CD14-positive monocyte (primary cell): ENCODE measurements around the gene ARHGAP35. TPM values are rescaled to one million over a fixed set of nuclear protein-coding genes. Genes with fewer than 3 reads are reported as not detected.
"Not testable (repeated sequence)": the region's sequence is repeated elsewhere in the genome, so short reads cannot be mapped to it uniquely, and the experiment has no call there.

Experiments used
- DNase-seq, 3 donors: peaks; one replicate each; pipeline ENCODE4 v3.0.0-alpha.2; 2011 to 2022
- H2AFZ ChIP-seq: 2 replicates; pipeline ENCODE4 v1.6.0; 2012; ENCODE audit warnings: mild to moderate bottlenecking, low read depth, low read length, inconsistent platforms; ENCODE audit not compliant: insufficient read depth, poor library complexity, severe bottlenecking
- H3K27ac ChIP-seq, 2 donors: 1 replicate in 1 of 2; 2 replicates in 1 of 2; pipeline ENCODE4 v1.5.1; 2012 to 2013; ENCODE audit warnings: low read length in 2 of 2, control low read depth in 1 of 2, inconsistent platforms in 1 of 2, low read depth in 1 of 2, mild to moderate bottlenecking in 1 of 2
- H3K27me3 ChIP-seq, 2 donors: one replicate each; pipeline versions ENCODE4 v1.6.0 to v1.6.1; 2011 to 2013; ENCODE audit warnings: low read length in 2 of 2; ENCODE audit not compliant: control insufficient read depth in 2 of 2, insufficient read depth in 2 of 2
- H3K36me3 ChIP-seq, 2 donors: replicated peaks in 1 of 2; 1 replicate in 1 of 2; 2 replicates in 1 of 2; pipeline versions ENCODE4 v1.5.1 to v1.6.1; 2012 to 2013; ENCODE audit warnings: low read length in 2 of 2, control low read depth in 1 of 2, inconsistent platforms in 1 of 2, mild to moderate bottlenecking in 1 of 2; ENCODE audit not compliant: insufficient read depth in 2 of 2, control insufficient read depth in 1 of 2
- H3K4me1 ChIP-seq, 2 donors: 1 replicate in 1 of 2; 2 replicates in 1 of 2; pipeline versions ENCODE4 v1.5.1 to v1.6.1; 2012 to 2013; ENCODE audit warnings: low read length in 2 of 2, control low read depth in 1 of 2, inconsistent platforms in 1 of 2, mild to moderate bottlenecking in 1 of 2, moderate library complexity in 1 of 2; ENCODE audit not compliant: insufficient read depth in 2 of 2, control insufficient read depth in 1 of 2
- H3K4me2 ChIP-seq: replicated peaks from 2 replicates; pipeline ENCODE3; 2012; ENCODE audit warnings: low read length, moderate library complexity, mild to moderate bottlenecking; ENCODE audit not compliant: poor library complexity, severe bottlenecking; ENCODE audit errors: extremely low read depth
- H3K4me3 ChIP-seq, 3 experiments: fragments of 200-600 bp in 1 of 3; sonication (generic) in 1 of 3; replicated peaks in 1 of 3; 1 replicate in 2 of 3; 2 replicates in 1 of 3; pipeline ENCODE4 v1.5.1; 2011 to 2013; ENCODE audit warnings: low read length in 3 of 3, mild to moderate bottlenecking in 3 of 3, control low read depth in 2 of 3, low read depth in 2 of 3, inconsistent platforms in 1 of 3, moderate library complexity in 1 of 3
- H3K79me2 ChIP-seq: 2 replicates; pipeline ENCODE4 v1.6.0; 2012; ENCODE audit warnings: mild to moderate bottlenecking, control low read depth, inconsistent platforms, low read length, moderate library complexity; ENCODE audit not compliant: insufficient read depth
- H3K9ac ChIP-seq: 2 replicates; pipeline ENCODE4 v1.6.0; 2017; ENCODE audit warnings: low read length, mild to moderate bottlenecking; ENCODE audit not compliant: insufficient read depth, poor library complexity, severe bottlenecking
- H3K9me3 ChIP-seq, 2 donors: replicated peaks in 1 of 2; 1 replicate in 1 of 2; 2 replicates in 1 of 2; pipeline versions ENCODE4 v1.5.1 to v1.6.1; 2012 to 2013; ENCODE audit warnings: low read length in 2 of 2, control low read depth in 1 of 2; ENCODE audit not compliant: control insufficient read depth in 1 of 2, insufficient read depth in 1 of 2
- H4K20me1 ChIP-seq: 2 replicates; pipeline ENCODE4 v1.6.0; 2012; ENCODE audit warnings: mild to moderate bottlenecking, low read length, control low read depth, moderate library complexity; ENCODE audit not compliant: insufficient read depth
- H3K27ac Mint-ChIP-seq, 7 donors: one replicate each; pipeline ENCODE4 v1.8.0; 2020; ENCODE audit warnings: mild to moderate bottlenecking in 7 of 7, mixed read lengths in 7 of 7, moderate library complexity in 6 of 7, inconsistent platforms in 2 of 7
- H3K27me3 Mint-ChIP-seq, 3 donors: one replicate each; pipeline ENCODE4 v1.8.0; 2021 to 2022; ENCODE audit warnings: low read depth in 3 of 3, mild to moderate bottlenecking in 3 of 3, mixed read lengths in 3 of 3, moderate library complexity in 3 of 3, inconsistent platforms in 1 of 3
- H3K36me3 Mint-ChIP-seq, 2 donors: one replicate each; pipeline ENCODE4 v1.8.0; 2020; ENCODE audit warnings: mixed read lengths in 2 of 2, inconsistent platforms in 1 of 2, mild to moderate bottlenecking in 1 of 2
- H3K4me1 Mint-ChIP-seq: one replicate; pipeline ENCODE4 v1.8.0; 2020; ENCODE audit warnings: mild to moderate bottlenecking, mixed read lengths
- H3K4me3 Mint-ChIP-seq, 2 donors: one replicate each; pipeline ENCODE4 v1.8.0; 2020; ENCODE audit warnings: mild to moderate bottlenecking in 2 of 2, mixed read lengths in 2 of 2, moderate library complexity in 1 of 2
- H3K9me3 Mint-ChIP-seq, 7 donors: one replicate each; pipeline ENCODE4 v1.8.0; 2020 to 2022; ENCODE audit warnings: mixed read lengths in 7 of 7, mild to moderate bottlenecking in 6 of 7, moderate library complexity in 6 of 7, inconsistent platforms in 2 of 7
- CTCF ChIP-seq: fragments of 200-600 bp; IDR thresholded peaks from one replicate; pipeline ENCODE4 v1.8.0; 2022; ENCODE audit warnings: antibody characterized with exemption, mild to moderate bottlenecking
- WGBS: methylation state at CpG from one replicate; pipeline ENCODE4 v1.1.5; 2013; ENCODE audit warnings: missing lambda C conversion rate; ENCODE audit not compliant: insufficient coverage; 5-methylcytosine and 5-hydroxymethylcytosine counted together
- intact Hi-C, 2 donors: fragments of 100-400 bp; cut with micrococcal nuclease; formaldehyde crosslinking; loops; one replicate each; pipeline versions ENCODE4 v1.15.0 to v1.15.1; 2023
- polyA plus RNA-seq, 3 donors: library from polyadenylated mRNA; depleted of rRNA in 1 of 3; unstranded in 2 of 3; stranded (reverse) in 1 of 3; fragments of 300-500 nt in 2 of 3; fragments of >200 nt in 1 of 3; fragmentation: Illumina TruSeq in 2 of 3; gene quantifications; 1 replicate in 2 of 3; 2 replicates in 1 of 3; pipeline ENCODE4 v1.2.3, GENCODE V29; 2012 to 2021

The ARHGAP35 gene
- polyA plus RNA-seq, 3 donors = 1.5 to 7.6 (median 2.0) TPM

GRCh38 chr19:46852830-46853229 lies 8.0 kb upstream of the ARHGAP35 start:
- Histone ChIP-seq H3K79me2 (peaks cover 32% of the 10 kb centered on the region), H3K9ac (no peak overlapping the region), H3K27ac (no peak overlapping the region), H3K36me3 (peaks cover 0 to 3% of the 10 kb centered on the region in 2 donors), H3K4me3 (no peak overlapping the region), H2AFZ (no peak overlapping the region), H4K20me1 (peaks cover 22% of the 10 kb centered on the region), H3K9me3 (no peaks in the 10 kb centered on the region), H3K27me3 (no peaks in the 10 kb centered on the region), H3K4me2 (no peak overlapping the region), H3K4me1 (peaks cover 33 to 40% of the 10 kb centered on the region in 2 donors)
- Mint-ChIP-seq H3K9me3 (no peaks in the 10 kb centered on the region), H3K27me3 (peaks cover 3 to 6% (median 4%) of the 10 kb centered on the region in 3 donors), H3K4me1 (peaks cover 31% of the 10 kb centered on the region), H3K27ac (peak overlapping the region in 1 of 7 donors; percentile 63), H3K36me3 (peaks cover under 1 to 2% of the 10 kb centered on the region in 2 donors), H3K4me3 (no peak overlapping the region)
- TF ChIP-seq CTCF = no peak
- DNase-seq = no peak
- intact Hi-C loops = loop anchor here in 1 of 2 donors (5.0 to 10.0 kb wide), 2 partner anchors 66 to 988 kb away; partner anchors contain the start of genes FOXA3, SLC1A5 and SYMPK
- WGBS = 100% methylated on average over 1 of the region's 1 CpG

- 100% methylated on average over 1 of the region's 13 CpGs for WGBS
- Histone ChIP-seq H3K79me2 (peaks cover 18% of the 10 kb centered on the region), H3K4me1 (peaks cover 25 to 29% of the 10 kb centered on the region in 2 donors)
- H3K36me3 ChIP-seq, DNase-seq, H3K27me3 Mint-ChIP-seq, H3K9ac ChIP-seq, H3K9me3 ChIP-seq, H4K20me1 ChIP-seq, H3K36me3 Mint-ChIP-seq, H3K4me3 Mint-ChIP-seq, H3K4me3 ChIP-seq, H3K9me3 Mint-ChIP-seq, H3K4me2 ChIP-seq, H3K27ac Mint-ChIP-seq, H3K27me3 ChIP-seq, H2AFZ ChIP-seq, H3K27ac ChIP-seq: not testable (repeated sequence)
- peaks cover 25% of the 10 kb centered on the region for H3K4me1 Mint-ChIP-seq
- intact Hi-C loops = loop anchor here in 1 of 2 donors (5.0 to 10.0 kb wide), 2 partner anchors 67 to 990 kb away; partner anchors contain the start of genes FOXA3, SLC1A5 and SYMPK
These were observed 6.1 kb upstream of the ARHGAP35 start for GRCh38 chr19:46854698-46855097.
